NOMO-1 (cell line): ENCODE data around the gene ELFN1.
A peak's percentile ranks its signal among the peaks of the same experiment; 100 is the strongest.

Experiments used
- DNase-seq, 2 experiments: peaks; one replicate each; lab custom pipeline; 2025; ENCODE audit not compliant: unreplicated experiment in 2 of 2; lab: John Stamatoyannopoulos, UW

The ELFN1 gene

GRCh38 chr7:1662767-1663166 lies 7.3 kb upstream of the ELFN1 start:
- DNase-seq, result no peak

GRCh38 chr7:1663223-1663622 lies 6.9 kb upstream of the ELFN1 start:
- DNase-seq, result no peak

GRCh38 chr7:1663857-1664651 lies 6.0 kb upstream of the ELFN1 start:
- no peak for DNase-seq

- DNase-seq, result peak in 1 of 2 experiments; percentile 18
Measured at GRCh38 chr7:1664711-1665548, 5.1 kb upstream of the ELFN1 start.

- DNase-seq, result no peak
Measured at GRCh38 chr7:1665549-1666316, 4.3 kb upstream of the ELFN1 start.

GRCh38 chr7:1666317-1666822 lies 3.7 kb upstream of the ELFN1 start:
- DNase-seq, result no peak

- DNase-seq, result no peak
Measured at GRCh38 chr7:1666823-1667565, 3.1 kb upstream of the ELFN1 start.

- DNase-seq, result no peak
Measured at GRCh38 chr7:1667566-1668395, 2.3 kb upstream of the ELFN1 start.

GRCh38 chr7:1668396-1669063 lies 1.5 kb upstream of the ELFN1 start:
- DNase-seq, result no peak

- no peak for DNase-seq
Measured at GRCh38 chr7:1669064-1669951, 769 bp upstream of the ELFN1 start.

- DNase-seq, result no peak
Measured at GRCh38 chr7:1670894-1671593, 967 bp downstream of the ELFN1 start.

GRCh38 chr7:1671594-1672451 lies 1.7 kb downstream of the ELFN1 start:
- DNase-seq, result no peak

GRCh38 chr7:1672851-1673486 lies 2.9 kb downstream of the ELFN1 start:
- DNase-seq, result no peak

- no peak for DNase-seq
Measured at GRCh38 chr7:1673581-1674118, 3.6 kb downstream of the ELFN1 start.

- no peak for DNase-seq
Measured at GRCh38 chr7:1674161-1675035, 4.3 kb downstream of the ELFN1 start.
